GM12801 (cell line): ENCODE results near the gene IL15RA.

Source experiments
- CTCF ChIP-seq: IDR thresholded peaks from one replicate; pipeline ENCODE4 v1.5.1; 2011; ENCODE audit warnings: control low read depth; ENCODE audit not compliant: insufficient read length; ENCODE audit errors: extremely low read depth

Gene IL15RA

GRCh38 chr10:5968037-5968680 is 9.2 kb downstream of the IL15RA start:
- no peak for TF ChIP-seq CTCF

GRCh38 chr10:5965266-5965665 is 12.1 kb downstream of the IL15RA start:
- no peak for TF ChIP-seq CTCF

GRCh38 chr10:5964736-5965135 is 12.6 kb downstream of the IL15RA start:
- TF ChIP-seq CTCF = no peak

- no peak for TF ChIP-seq CTCF
Observed at GRCh38 chr10:5963591-5963990, 13.8 kb downstream of the IL15RA start.

GRCh38 chr10:5963071-5963470 is 14.3 kb downstream of the IL15RA start:
- no peak for TF ChIP-seq CTCF

- TF ChIP-seq CTCF = no peak
Observed at GRCh38 chr10:5961405-5962100, 15.8 kb downstream of the IL15RA start.

GRCh38 chr10:5960070-5960972 is 17.0 kb downstream of the IL15RA start:
- TF ChIP-seq CTCF = no peak
